OCI-LY7 (cell line): ENCODE data around the gene PLXNB2. TPM values are rescaled to one million over a fixed set of nuclear protein-coding genes. Genes with fewer than 3 reads are reported as not detected.

Experiments used
- BruUV-seq: library from RNA; stranded (reverse); fragments of 400-500 nt; replicated peaks from 2 replicates; lab custom pipeline; 2021; lab: Mats Ljungman, UMichigan
- CTCF ChIA-PET: fragments of 300-600 bp; sonication (Branson Sonifier 250); formaldehyde crosslinking; loops from one replicate; lab custom pipeline; 2022; ENCODE audit warnings: antibody characterized with exemption; ENCODE audit not compliant: unreplicated experiment; lab: Charles Lee
- POLR2A ChIA-PET: fragments of 300-600 bp; sonication (Branson Sonifier 250); formaldehyde crosslinking; loops from one replicate; lab custom pipeline; 2022; ENCODE audit warnings: antibody characterized with exemption; lab: Charles Lee
- DNase-seq: peaks from one replicate; pipeline ENCODE4 v3.0.0-alpha.2; 2015; ENCODE audit warnings: low spot score
- H2AFZ ChIP-seq: fragments of 200-600 bp; sonication (generic), shearing (Covaris generic); 2 replicates; pipeline ENCODE4 v1.6.1; 2014; ENCODE audit warnings: mild to moderate bottlenecking, antibody characterized with exemption, low read length, moderate library complexity
- H3K27ac ChIP-seq: fragments of 200-600 bp; sonication (generic); 2 replicates; pipeline ENCODE4 v1.5.1; 2014; ENCODE audit warnings: mixed run types, low read depth, mild to moderate bottlenecking, moderate library complexity, low read length, inconsistent platforms; ENCODE audit not compliant: poor library complexity, severe bottlenecking
- H3K36me3 ChIP-seq: fragments of 200-600 bp; sonication (generic); 2 replicates; pipeline ENCODE4 v1.6.1; 2014; ENCODE audit warnings: mild to moderate bottlenecking, antibody characterized with exemption, low read length, moderate library complexity, mixed read lengths; ENCODE audit not compliant: insufficient read depth
- H3K4me1 ChIP-seq: fragments of 200-600 bp; sonication (generic); 2 replicates; pipeline ENCODE4 v1.5.1; 2014; ENCODE audit warnings: mild to moderate bottlenecking, low read length; ENCODE audit not compliant: insufficient read depth, poor library complexity, severe bottlenecking
- H3K4me2 ChIP-seq: fragments of 200-600 bp; sonication (generic); 2 replicates; pipeline ENCODE4 v1.6.1; 2014; ENCODE audit warnings: mild to moderate bottlenecking, low read length
- H3K4me3 ChIP-seq: fragments of 200-600 bp; sonication (generic); 2 replicates; pipeline ENCODE4 v1.5.1; 2014; ENCODE audit warnings: mild to moderate bottlenecking, low read depth, low read length; ENCODE audit not compliant: poor library complexity, severe bottlenecking
- H3K79me2 ChIP-seq: fragments of 200-600 bp; sonication (generic); 2 replicates; pipeline ENCODE4 v1.6.1; 2016; ENCODE audit warnings: low read depth, mild to moderate bottlenecking, low read length, moderate library complexity, mixed read lengths; ENCODE audit not compliant: insufficient read depth
- H3K9me2 ChIP-seq: fragments of 200-600 bp; sonication (generic); 2 replicates; pipeline ENCODE4 v1.6.1; 2016; ENCODE audit warnings: mild to moderate bottlenecking, low read length, mixed read lengths; ENCODE audit not compliant: insufficient read depth
- H3K9me3 ChIP-seq: fragments of 200-600 bp; sonication (generic); 2 replicates; pipeline ENCODE4 v1.6.1; 2014; ENCODE audit warnings: mild to moderate bottlenecking, mixed run types, low read length, mixed read lengths
- H4K20me1 ChIP-seq: fragments of 200-600 bp; sonication (generic); 2 replicates; pipeline ENCODE4 v1.6.1; 2014; ENCODE audit warnings: mild to moderate bottlenecking, antibody characterized with exemption, low read length, moderate library complexity, mixed read lengths; ENCODE audit not compliant: insufficient read depth
- EZH2phosphoT487 ChIP-seq: fragments of 200-600 bp; sonication (generic); IDR thresholded peaks from 2 replicates; pipeline ENCODE4 v1.6.1; 2018; ENCODE audit warnings: low read depth, borderline replicate concordance, mild to moderate bottlenecking, mixed run types, antibody characterized with exemption, low read length, moderate library complexity, mixed read lengths
- intact Hi-C: fragments of 100-400 bp; cut with micrococcal nuclease; formaldehyde crosslinking; loops from one replicate; pipeline ENCODE4 v1.10.0; 2022; ENCODE audit not compliant: unreplicated experiment
- total RNA-seq, 2 experiments: library from RNA; depleted of rRNA in 1 of 2; stranded (reverse); fragments of >200 nt in 1 of 2; shearing (Covaris generic) in 1 of 2; gene quantifications; 2 replicates each; pipeline ENCODE4 v1.2.3, GENCODE V29; 2014 to 2022
- TF ChIP-seq, protein P1 (sequence below): fragments of 200-600 bp; sonication (generic); conservative IDR thresholded peaks from 2 replicates; pipeline ENCODE4 v1.5.1; 2014; ENCODE audit warnings: mild to moderate bottlenecking, antibody characterized with exemption, low read length, moderate library complexity, mixed read lengths

The PLXNB2 gene
- total RNA-seq, 2 experiments from 2014 or later: 10.7 to 39.2 TPM

DNA sequence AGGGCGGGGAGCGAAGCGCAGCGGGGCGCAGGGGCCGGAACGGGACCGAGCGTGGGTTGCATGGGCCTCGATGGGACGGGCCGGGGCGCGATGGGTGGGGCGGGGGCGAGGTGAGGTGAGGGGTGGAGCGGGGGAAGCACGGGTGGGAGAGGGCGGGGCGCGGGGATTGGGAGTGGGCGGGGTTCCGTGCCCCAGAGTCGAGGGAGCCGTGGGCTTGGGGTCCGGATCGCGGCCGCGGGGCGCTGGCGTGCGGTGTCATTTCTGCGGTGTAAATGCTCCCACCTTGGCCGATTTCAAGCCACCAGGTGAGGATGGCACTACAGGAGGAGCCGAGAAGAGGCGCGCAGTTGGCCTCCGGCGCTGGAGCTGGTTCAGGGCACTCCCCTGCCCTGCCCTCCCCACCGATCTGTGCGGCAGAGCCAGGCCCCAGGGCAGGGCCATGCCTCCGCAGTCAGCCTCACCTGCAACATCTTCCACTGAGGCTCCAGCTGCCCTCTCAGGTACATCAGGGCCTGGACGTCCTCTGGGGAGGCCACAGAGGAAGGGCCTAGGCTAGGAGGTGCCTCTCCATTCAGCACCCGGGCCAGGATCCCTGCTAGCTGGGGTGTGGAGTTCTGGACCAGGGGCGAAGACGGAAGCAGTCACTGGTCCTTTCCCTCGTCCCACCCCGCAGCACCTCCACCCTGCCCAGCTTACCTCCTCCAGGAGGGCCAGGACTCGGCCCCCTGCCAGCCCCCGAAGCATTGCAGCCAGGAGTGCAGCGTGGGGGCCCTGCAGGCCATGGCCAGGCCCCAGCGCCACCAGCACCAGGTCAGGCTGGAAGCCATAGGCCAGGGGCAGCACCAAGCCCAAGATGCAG lies 62.0 kb downstream of the PLXNB2 start:
- Histone ChIP-seq H2AFZ (no peak overlapping the region), H3K4me3 (peak overlapping the region; percentile 81), H3K36me3 (peaks cover 25% of the 10 kb centered on the region; the same call in 1 of the 2 replicates), H3K9me3 (no peaks in the 10 kb centered on the region), H3K27ac (peak overlapping the region; percentile 62), H3K4me1 (peaks cover 50% of the 10 kb centered on the region), H3K79me2 (peaks cover 55% of the 10 kb centered on the region), H3K9me2 (no peaks in the 10 kb centered on the region), H3K4me2 (peak overlapping the region; percentile 95), H4K20me1 (no peaks in the 10 kb centered on the region)
- BruUV-seq: no TSS peak
- CTCF ChIA-PET: no interaction called here
- POLR2A ChIA-PET: no interaction called here
- intact Hi-C loops: loop anchor here (10.0 kb wide), 2 partner anchors 229 to 259 kb away; partner anchors contain the start of genes LMF2, NCAPH2 and SBF1
- DNase-seq: no peak
- no peak for TF ChIP-seq EZH2phosphoT487
- TF ChIP-seq, protein P1, sequence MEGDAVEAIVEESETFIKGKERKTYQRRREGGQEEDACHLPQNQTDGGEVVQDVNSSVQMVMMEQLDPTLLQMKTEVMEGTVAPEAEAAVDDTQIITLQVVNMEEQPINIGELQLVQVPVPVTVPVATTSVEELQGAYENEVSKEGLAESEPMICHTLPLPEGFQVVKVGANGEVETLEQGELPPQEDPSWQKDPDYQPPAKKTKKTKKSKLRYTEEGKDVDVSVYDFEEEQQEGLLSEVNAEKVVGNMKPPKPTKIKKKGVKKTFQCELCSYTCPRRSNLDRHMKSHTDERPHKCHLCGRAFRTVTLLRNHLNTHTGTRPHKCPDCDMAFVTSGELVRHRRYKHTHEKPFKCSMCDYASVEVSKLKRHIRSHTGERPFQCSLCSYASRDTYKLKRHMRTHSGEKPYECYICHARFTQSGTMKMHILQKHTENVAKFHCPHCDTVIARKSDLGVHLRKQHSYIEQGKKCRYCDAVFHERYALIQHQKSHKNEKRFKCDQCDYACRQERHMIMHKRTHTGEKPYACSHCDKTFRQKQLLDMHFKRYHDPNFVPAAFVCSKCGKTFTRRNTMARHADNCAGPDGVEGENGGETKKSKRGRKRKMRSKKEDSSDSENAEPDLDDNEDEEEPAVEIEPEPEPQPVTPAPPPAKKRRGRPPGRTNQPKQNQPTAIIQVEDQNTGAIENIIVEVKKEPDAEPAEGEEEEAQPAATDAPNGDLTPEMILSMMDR: no peak

DNA sequence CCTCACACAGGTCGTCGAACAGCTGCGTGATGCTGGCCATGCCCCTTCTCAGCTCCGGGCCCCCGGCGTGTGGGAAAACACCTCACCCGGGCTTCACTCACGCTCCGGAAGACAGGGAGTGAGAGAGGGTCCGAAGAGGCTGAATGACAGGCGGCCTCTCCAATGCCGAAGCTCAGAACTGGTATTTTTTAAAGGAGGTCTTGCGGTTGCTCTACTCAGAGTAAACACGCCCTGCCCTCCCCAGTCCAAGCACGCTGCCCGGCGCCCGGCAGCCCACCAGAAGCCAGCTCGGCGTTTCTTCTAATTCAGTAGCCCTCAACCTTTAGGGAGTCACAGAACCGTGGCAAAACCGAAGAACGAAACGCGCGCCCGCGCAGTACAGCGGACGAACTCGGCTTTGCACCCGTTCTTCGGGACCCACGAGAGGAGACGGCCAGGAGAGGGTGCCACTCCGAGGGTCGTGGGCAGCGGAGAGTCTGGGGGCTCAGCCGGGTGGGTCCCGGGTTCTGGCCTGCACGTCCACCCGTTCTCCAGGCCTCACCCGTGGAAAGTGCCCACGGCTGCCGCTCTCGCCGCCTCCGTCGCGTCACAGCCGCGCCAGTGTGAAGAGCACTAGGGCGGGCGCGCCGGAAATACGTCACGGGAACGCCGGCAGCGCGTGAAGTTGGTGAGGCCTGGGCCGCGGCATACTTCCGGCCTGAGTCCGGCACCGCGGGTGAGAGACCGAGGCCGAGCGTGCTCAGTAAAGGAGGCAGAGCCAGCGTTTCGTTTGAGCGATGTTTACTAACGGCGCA lies 62.8 kb downstream of the PLXNB2 start, which contains the start of gene TUBGCP6:
Gene TUBGCP6, minus strand, starts transcription at position 604 of the 794 bp plus-strand sequence. Its CDS starts 564 bp downstream, at position 40.
- Histone ChIP-seq H3K79me2 (peaks cover 63% of the 10 kb centered on the region), H3K36me3 (peaks cover 34% of the 10 kb centered on the region), H3K9me3 (no peaks in the 10 kb centered on the region), H3K4me3 (peak within 1 kb of the TSS; percentile 81), H3K9me2 (no peaks in the 10 kb centered on the region), H3K4me2 (peak within 1 kb of the TSS; percentile 95), H4K20me1 (no peaks in the 10 kb centered on the region), H3K4me1 (peaks cover 42% of the 10 kb centered on the region), H3K27ac (peak within 1 kb of the TSS; percentile 62), H2AFZ (peak within 1 kb of the TSS; percentile 38; the same call in 1 of the 2 replicates)
- peak; percentile 94 for DNase-seq
- ChIA-PET CTCF (interaction anchor here (0.6 kb wide), 1 partner anchor 32 kb away, joined by 6 read pairs; no protein-coding TSS in a partner anchor), POLR2A (no interaction called here)
- TF ChIP-seq EZH2phosphoT487: no peak
- TF ChIP-seq, protein P1: 0 out of 2 replicates have a peak, but pooled peaks have one; percentile 37
- intact Hi-C loops: loop anchor here (5.0 to 10.0 kb wide), 3 partner anchors 230 to 283 kb away; partner anchors contain the start of genes LMF2, NCAPH2, SBF1 and SCO2
- no TSS peak for BruUV-seq
